HG03520 (cell line): ENCODE data around the gene SSH2.

Experiments used
- ATAC-seq: cut with Tn5 transposase; IDR thresholded peaks from one replicate; pipeline ENCODE4 v1.9.1; 2021; ENCODE audit warnings: mild to moderate bottlenecking, moderate library complexity; ENCODE audit not compliant: unreplicated experiment

Gene SSH2

DNA sequence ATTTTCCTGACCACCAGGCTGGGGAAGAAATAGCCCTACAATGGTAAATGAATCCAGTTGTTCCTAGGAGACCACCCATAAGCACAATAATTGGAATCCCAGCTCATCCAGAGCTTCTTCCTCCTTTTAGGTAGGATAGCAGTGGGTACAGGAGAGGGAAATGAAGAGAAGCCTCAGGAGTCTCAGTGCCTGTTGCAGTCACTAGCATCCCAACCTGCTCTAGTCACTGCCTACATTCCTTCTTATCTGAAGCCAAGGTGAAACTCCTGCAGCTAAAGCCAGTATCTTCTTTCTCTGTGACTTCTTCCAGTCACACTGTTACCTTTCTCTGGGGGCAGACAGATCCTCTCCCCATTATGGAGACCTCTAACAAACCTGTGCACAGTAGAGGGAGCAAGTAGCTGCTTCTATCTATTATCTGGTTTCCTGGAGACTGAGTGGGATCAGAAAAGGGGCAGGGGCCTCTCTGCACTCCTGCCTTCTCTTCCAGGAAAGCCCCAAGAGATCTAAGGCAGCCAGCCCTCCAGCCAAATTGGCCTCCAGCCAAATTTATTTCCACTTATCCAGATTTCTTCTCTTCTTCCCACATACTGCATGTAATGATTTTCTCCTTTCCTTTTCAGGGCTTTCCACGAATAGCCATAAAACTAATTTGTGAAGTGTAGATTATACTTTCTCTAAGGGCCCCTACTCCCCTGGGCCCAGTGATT lies 85.5 kb downstream of the SSH2 start:
- ATAC-seq, result no peak

DNA sequence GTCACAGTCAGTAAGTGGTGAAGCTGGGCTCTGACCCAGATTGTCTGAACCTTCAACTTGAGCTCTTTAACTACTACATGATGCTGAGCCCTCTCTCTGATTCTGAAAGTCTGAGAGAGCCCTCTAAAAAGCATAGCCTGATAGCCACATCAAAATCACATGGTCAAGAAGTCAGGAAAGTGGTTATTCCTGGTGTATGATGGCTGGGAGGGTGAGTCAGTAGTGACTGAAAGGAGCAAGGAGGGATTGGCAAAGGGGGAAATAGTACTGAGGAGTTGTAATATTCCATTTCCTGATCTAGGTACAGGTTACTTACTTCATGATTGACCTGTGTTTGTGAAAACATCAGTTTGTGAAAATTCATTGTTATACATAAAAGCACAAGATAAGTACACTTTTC lies 89.1 kb downstream of the SSH2 start:
- ATAC-seq, result no peak

DNA sequence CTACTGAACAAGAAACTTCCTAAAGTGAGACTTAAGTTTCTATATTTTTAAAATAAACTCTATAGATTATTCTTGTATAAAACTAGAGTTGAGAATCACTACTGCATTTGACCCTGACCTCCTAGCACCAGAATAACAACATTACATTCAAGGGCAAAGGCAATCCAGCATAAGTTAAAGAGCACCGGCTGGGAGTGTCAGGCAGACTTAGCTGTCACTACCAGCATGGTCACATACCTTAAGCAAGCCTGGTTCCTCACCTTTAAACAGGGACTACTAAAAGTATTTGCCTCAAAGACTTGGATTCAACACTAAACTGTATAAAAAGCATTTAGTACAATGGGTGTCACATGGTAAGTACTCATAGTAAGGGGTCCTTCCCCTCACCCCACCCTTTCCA lies 90.4 kb downstream of the SSH2 start:
- ATAC-seq, result no peak

DNA sequence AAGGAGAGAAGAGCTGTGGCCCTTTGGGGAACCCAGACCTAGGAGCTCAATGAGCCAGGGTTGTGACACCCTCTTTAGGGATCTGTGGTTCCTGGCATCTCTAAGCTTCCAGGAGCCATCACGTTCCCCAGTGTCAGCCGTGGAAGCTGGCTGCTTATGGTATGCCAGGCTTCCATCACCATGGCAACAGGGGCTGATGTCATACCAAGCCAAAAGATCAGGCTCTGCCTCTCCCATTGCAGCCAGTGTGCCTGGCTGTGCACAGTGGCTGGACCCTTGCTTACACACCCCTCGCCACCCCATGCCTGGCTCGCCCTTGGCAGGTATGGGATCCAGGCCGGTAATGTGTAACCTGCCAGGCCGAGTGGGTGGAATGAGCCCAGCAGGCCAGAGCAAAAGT lies 91.1 kb downstream of the SSH2 start:
- no peak for ATAC-seq

DNA sequence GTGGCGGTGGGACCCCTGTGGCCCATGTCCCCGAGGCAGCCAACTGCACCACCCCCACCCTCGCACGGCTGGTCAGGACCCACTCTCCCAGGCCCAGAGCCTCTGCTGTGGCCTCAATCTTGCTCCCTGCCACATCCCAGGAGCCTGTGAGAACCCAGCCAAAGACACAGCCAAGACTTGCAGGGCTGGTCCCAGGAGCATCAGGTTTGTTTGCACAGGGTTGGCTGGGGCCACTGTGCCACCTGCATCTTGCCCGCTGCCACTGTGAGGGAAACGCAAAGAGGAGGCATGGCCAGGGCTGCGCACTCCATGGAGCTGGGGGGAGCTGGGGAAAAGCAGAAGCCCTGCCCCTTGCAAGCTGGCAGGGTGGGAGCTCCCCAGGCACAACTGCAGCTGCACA lies 92.5 kb downstream of the SSH2 start:
- no peak for ATAC-seq

DNA sequence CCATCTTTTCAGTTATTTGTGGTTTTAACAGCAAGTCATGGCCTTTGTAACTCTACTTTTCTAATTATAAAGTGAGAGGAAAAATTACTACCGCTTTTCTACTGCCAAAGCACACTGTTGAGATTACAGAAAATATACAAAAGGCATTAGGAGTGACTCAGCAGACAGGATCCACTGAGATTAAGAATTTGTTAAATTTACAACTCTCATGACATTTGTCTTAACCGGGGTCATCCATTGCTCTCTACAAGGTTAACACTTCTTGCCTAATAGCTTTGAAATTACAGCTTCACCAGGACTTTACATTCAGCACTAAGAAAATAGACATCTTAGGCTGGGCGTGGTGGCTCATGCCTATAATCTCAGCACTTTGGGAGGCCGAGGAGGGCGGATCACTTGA lies 93.4 kb downstream of the SSH2 start:
- ATAC-seq, result no peak

DNA sequence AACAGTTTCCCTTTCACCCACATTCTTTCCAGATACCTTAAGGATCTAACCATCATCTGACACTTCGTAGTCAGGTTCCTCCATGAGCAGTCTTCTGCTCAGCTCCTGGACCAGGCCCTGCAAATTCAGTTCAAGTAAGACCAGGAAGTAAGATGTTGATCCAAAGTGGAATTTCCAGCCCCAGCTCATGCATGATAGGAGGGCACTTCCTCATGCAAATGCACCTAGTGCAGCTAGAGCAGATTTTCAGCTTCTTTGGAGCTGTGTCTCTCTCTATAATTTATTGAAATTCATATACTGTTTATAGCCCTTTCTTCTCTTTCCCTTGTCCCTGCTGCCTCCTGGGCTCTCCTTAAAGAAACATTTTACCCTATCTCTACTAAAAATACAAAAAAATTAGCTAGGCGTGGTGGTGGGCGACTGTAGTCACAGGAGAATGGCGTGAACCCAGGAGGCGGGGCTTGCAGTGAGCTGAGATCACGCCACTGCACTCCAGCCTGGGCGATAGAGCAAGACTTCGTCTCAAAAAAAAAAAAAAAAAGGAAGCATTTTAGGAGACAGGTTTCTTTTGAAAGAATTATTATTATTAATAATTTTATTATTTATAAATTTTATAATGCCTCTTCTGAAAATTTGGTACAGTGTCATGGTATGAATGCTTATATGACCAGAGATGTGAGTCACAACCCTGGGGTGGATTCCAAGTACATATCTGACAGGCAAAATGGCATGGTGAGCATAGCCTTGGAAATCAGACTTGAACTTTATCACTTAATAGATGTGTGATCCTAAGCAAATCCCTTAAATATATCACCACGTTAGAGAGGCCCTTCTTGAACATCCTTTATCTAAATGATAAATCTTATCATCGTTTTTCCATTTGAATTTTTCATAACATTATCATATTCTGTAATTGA lies 94.3 kb downstream of the SSH2 start:
- ATAC-seq, result no peak

DNA sequence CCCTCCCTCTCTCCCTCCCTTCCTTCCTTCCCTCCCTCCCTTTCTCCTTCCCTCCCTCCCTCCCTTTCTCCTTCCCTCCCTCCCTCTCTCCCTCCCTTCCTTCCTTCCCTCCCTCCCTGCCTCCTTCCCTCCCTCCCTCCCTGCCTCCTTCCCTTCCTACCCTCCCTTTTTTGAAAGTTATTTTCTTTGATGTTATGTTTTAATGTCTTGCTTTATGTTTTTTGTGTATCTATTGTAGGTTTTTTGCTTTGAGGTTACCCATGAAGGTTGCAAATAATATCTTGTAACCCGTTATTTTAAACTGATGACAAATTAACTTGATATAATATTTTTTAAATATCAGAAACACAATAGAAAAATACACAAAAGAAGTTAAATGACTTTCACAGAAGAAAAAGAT lies 96.2 kb downstream of the SSH2 start:
- ATAC-seq, result no peak

DNA sequence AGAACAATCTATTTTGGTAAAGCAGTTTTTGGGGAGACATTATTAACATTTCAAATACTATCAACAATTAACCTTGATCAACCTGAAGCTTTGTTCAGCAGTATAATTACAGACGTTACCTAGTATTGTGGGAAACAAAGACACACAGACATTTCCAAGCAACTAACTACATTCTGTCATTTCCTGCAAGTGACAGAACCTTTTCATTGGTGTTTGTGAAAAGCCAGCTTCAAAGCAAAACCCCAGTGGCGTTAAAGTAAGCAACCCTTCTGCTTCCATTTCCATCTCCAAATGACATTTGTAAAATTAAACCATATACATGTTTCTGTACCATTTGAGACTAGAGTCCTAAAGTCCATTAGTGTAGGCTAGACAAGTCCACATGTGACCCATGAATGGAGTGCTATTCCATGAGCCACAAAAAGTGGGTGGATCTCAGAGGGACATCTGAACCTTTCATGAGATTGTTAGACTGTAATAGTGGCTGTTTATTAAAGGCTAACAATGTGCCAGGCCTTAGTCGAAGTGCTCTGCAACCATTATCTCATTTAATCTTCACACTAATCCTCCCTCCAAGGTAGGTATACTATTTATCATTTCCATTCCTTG lies 101.2 kb downstream of the SSH2 start:
- no peak for ATAC-seq

DNA sequence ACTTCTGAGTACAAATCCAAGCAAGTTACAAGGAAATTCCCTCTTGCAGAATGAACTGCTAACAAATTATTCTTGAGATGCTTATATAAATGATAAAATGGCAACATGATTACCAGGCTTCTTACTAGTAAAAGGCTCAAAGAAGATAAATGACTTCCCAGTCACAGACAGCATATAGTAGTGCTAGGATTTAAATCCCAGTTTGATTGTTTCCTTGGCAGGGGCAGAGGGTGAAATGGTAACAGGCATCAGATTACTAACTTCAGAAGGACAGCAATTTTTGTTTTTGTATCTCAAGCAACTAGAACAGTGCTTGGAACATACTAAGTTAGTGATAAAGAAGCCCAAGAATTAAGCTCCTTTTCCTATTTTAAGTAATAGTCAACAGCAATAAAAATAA lies 102.8 kb downstream of the SSH2 start:
- no peak for ATAC-seq

DNA sequence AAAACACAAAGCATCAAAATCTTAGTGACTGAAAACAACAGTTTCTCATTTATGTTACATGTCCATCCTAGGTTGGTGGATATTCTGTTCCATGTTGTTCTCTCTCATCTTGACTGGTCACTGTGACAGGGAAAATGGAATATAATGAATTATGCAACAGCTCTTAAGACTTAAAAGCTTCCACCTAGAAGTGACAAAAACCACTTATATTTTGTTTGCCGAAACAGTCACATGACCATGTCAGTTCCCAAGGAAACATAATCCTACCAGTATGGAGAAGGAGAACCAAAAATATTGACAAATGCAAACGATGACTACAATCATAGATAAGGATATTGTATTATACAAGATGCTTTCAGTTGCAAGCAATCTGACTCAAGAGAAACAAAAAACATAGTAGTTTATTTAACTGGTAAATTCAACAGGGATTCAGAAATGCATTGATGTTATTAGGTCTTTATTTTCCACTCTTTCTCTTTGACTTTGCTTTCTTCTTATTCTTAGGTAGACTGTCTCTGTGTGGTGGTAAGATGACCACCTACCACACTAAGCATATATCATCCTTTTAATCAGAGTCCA lies 103.8 kb downstream of the SSH2 start:
- ATAC-seq, result no peak

DNA sequence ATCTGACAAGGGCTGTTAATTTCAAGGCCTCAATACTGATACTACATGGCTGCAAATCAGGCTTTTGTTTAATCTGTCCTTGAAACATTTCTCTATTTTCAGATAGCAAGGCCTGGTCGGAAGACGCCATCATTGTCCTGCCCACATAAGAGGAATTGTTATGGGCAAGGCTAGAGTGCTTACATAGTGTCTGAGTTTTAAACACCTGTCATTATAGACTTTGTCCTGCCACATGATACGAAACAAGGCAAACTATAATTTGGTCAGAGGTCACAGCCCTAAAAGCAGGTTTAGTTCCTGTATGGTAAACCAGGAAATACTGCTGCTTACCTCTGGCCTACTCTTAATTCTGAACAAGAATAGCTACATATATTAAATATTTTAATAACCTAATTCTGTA lies 104.4 kb downstream of the SSH2 start:
- ATAC-seq, result no peak

DNA sequence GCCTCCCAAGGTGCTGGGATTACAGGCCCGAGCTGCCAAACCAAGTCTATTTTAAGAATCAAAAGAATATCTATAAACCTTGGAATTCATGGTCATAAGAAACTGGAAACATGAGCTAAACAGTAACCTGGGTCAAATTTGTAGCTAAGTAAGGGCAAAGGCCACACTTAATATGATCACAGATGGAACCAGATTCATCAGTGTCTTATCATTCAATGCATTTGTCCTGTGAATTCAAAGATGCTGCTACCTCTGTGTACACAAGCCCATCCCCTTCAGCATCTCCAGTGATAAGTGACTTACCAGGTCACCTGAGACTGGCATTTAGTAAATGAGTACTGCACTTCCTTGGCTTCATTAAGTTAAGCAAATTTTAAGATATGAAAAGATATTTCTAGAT lies 108.1 kb downstream of the SSH2 start:
- no peak for ATAC-seq

DNA sequence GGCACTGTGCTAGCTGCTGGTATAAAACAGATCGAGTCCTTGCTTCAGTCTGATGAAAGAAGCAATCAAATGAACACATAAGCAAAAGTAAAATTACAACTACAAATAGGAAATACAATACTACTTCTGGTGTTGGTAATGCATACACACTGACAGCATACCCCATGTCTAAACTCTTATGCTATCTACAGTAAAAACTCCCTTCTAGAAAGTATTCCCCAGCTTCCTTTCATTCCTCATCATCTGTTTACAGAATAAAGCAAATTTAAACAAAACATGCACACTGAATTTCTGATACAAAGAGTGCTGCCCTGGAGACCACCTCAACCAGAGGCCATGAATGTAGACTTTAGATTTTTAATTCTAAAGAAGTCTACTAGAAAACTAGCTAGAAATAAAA lies 109.6 kb downstream of the SSH2 start:
- ATAC-seq, result no peak

DNA sequence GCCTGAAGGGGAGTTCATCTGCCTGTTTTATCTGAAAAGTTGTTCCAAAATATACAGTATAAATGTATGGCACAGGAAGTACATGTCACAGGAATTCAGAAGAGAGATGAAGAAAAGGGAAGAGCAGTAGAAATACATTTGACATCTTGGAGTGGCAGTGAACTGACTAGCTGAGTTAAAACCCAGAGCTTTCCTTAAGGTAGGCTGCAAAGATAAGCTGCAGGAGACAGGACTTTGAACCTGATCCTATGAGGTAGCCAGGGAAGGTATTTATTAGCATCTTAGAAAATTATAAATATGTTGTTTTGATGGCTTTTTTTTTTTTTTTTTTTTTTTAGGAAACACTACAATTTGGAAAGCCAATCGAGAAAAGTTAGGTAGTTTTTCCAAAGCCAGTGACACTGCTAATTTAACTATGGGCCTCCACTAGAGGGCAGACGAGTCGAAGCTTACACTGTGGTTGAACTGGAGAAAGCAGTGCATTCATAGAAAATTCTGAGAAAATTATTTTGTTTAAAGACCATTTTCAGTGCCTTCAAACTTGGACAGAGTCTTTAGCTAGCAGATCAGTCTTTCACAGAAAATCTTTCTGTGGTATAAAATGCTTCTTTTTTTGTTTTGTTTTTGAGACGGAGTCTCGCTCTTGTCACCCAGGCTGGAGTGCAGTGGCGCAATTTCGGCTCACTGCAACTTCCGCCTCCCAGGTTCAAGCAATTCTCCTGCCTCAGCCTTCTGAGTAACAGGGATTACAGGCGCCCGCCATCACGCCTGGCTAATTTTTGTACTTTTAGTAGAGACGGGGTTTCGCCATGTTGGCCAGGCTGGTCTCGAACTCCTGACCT lies 122.3 kb downstream of the SSH2 start:
- ATAC-seq, result no peak

DNA sequence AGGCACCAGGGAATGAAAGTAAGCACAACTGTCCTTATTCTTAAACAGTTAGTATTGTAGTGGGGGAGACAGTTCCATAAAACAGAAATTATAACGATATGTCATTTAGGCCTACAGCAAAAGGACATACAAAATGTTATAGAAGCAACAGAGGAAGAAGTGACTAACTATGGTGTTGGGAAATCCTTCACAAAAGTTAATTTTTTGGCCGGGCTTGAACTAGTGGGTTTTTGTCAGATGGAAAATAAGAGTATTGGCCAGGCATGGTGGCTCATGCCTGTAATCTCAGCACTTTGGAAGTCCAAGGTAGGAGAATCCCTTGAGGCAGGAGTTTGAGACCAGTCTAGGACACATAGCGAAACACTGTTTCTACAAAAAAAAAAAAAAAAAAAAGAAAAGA lies 127.8 kb downstream of the SSH2 start:
- ATAC-seq, result no peak

DNA sequence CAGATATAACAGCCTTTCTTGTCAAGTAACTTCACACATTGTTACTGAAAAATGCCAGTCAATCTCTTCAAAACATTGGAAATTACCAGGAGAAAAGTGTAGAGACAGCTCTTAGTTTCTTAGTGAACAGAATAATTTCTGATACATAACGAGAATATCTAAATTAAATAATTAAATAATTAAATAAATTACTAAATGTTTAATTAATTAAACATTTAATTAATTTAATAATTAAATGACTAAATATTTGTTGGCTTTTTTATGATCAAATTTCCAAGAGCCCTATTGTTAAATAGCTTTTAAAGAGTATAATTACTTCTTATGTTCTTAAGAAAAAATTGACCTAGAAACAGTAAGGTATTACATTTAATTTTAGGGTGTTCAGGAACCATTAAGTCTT lies 129.6 kb downstream of the SSH2 start:
- ATAC-seq, result no peak

DNA sequence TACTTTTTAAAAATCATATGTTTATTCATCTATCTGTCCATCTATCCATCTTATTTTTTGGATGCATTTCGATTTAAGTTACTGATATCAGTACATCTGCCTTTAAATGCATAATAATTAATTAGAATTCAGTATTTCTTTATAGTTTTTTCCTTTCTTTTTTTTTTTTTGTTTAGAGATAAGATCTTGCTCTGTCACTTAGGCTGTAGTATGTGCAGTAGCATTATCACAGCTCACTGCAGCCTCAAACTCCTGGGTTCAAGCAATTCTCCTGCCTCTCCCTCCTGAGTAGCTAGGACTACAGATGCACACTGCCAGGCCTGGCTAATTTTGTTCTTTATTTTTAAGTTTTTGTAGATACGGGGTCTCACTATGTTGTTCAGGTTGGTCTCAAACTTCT lies 133.4 kb downstream of the SSH2 start:
- no peak for ATAC-seq

DNA sequence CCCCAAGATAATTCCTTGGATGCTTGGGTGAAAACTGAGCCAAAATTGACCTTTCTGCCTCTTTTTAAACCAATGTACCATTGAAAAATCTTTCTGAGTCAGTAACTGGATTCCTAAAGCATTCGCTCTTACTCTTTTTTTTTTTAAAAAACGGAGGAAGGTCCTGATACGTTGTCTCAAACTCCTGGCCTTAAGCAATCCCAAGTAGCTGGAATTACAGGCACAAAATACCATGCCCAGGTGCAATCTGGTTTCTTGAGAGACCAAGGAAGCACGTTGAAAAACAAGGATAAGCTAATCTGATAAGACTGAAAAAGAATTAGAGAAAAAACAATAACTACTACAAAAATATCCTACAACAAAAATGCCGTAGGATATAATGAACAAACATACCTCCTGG lies 136.5 kb downstream of the SSH2 start:
- no peak for ATAC-seq

DNA sequence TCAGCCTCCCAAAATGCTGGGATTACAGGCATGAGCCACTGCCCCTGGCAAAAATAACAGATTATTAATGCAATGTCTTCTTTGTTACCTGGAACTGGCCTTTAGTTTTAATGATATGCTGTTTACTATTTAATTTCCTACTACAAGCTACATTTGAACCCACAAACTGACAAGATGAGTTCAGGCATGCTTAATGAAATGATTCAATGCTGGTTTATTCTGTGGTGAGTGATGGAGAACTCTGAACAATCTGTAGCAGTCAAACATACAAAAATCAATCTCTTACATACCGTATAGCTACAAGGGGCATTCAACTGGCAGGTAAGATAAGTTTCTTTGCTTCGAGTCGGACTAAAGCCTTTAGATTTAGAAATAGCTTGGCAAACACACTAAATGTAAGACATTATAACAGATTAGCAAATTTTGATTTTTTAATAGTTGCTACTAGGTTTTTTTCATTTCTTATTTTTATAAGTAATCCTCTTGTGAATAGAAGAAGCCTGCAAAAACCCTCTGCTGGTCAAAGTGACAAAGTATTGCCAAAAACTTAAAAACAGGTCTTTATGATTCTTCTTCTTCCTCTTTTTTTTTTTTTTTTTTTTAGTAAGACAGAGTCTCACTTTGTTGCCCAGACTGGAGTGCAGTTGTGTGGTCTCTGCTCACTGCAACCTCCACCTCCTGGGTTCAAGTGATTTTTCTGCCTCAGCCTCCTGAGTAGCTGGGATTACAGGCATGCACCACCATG lies 138.5 kb downstream of the SSH2 start:
- ATAC-seq, result no peak
